Ascending aorta (tissue), 2 donors: ENCODE results near the gene SEZ6. TPM values are rescaled to one million over a fixed set of nuclear protein-coding genes. Genes with fewer than 3 reads are reported as not detected.

ENCODE experiments used
- DNase-seq, 2 donors: peaks; one replicate each; pipeline ENCODE4 v3.0.0-alpha.2; 2019; ENCODE audit warnings: low spot score in 2 of 2
- H3K27ac ChIP-seq, 2 donors: fragments of 200-600 bp; sonication (generic); one replicate each; pipeline ENCODE4 v1.5.1; 2016 to 2017; ENCODE audit warnings: mild to moderate bottlenecking in 1 of 2
- H3K27me3 ChIP-seq: fragments of 200-600 bp; sonication (generic); one replicate; pipeline ENCODE4 v1.5.1; 2017
- H3K36me3 ChIP-seq, 2 donors: fragments of 200-600 bp; sonication (generic); one replicate each; pipeline ENCODE4 v1.5.1; 2016
- H3K4me1 ChIP-seq, 2 donors: fragments of 200-600 bp; sonication (generic); one replicate each; pipeline ENCODE4 v1.5.1; 2016 to 2017; ENCODE audit warnings: mild to moderate bottlenecking in 1 of 2
- H3K4me3 ChIP-seq, 2 donors: fragments of 200-600 bp; sonication (generic); one replicate each; pipeline ENCODE4 v1.5.1; 2016 to 2017; ENCODE audit warnings: mild to moderate bottlenecking in 1 of 2
- H3K9me3 ChIP-seq, 2 donors: fragments of 200-600 bp; sonication (generic); one replicate each; pipeline ENCODE4 v1.5.1; 2016
- CTCF ChIP-seq, 3 experiments: fragments of 200-600 bp in 2 of 3; fragments of 450-650 bp in 1 of 3; sonication (generic) in 2 of 3; IDR thresholded peaks; one replicate each; pipeline ENCODE4 v1.5.1; 2016 to 2019; ENCODE audit warnings: antibody characterized with exemption in 3 of 3, mild to moderate bottlenecking in 1 of 3, moderate library complexity in 1 of 3
- intact Hi-C: fragments of 100-400 bp; cut with DNase I; formaldehyde crosslinking; loops from one replicate; pipeline ENCODE4 v1.15.1; 2023
- total RNA-seq: library from RNA; depleted of rRNA; stranded (reverse); fragments of >200 nt; gene quantifications from one replicate; pipeline ENCODE4 v1.1.0, GENCODE V29; 2016

The SEZ6 gene
- total RNA-seq, 1 donor from 2014 or later, result not detected

GRCh38 chr17:28906706-28907438, 99.0 kb downstream of the SEZ6 start:
- no peak for DNase-seq
- peaks cover 3 to 17% of the 10 kb centered on the region in 2 donors for H3K4me1 ChIP-seq
- H3K36me3 ChIP-seq, result peaks cover 52 to 57% of the 10 kb centered on the region in 2 donors
- H3K27ac ChIP-seq, result no peak overlapping the region
- no peak for TF ChIP-seq CTCF (IDR thresholded peaks at IDR 0.05)
- intact Hi-C loops, result loop anchor here (1.0 kb wide), 1 partner anchor 36 kb away; no protein-coding TSS in a partner anchor
- H3K27me3 ChIP-seq, result no peaks in the 10 kb centered on the region
- no peaks in the 10 kb centered on the region for H3K9me3 ChIP-seq
- no peak overlapping the region for H3K4me3 ChIP-seq

- Histone ChIP-seq H3K9me3 (no peaks in the 10 kb centered on the region), H3K27ac (no peak overlapping the region), H3K27me3 (no peaks in the 10 kb centered on the region), H3K4me1 (peaks cover 3 to 17% of the 10 kb centered on the region in 2 donors), H3K36me3 (peaks cover 46 to 52% of the 10 kb centered on the region in 2 donors), H3K4me3 (no peak overlapping the region)
- intact Hi-C loops, result no loop called here
- TF ChIP-seq CTCF (IDR thresholded peaks at IDR 0.05), result no peak
- DNase-seq, result peak in 1 of 2 donors; percentile 61
These were observed 99.6 kb downstream of the SEZ6 start for GRCh38 chr17:28906276-28906675.

Other genes starting within 250 kb of the SEZ6 start
- gene FAM222B, start 163.2 kb downstream of the SEZ6 start, total RNA-seq, result 30.7 TPM
- 5.7 TPM for gene ERAL1, start 151.0 kb downstream of the SEZ6 start, total RNA-seq
- gene FLOT2, start 108.3 kb downstream of the SEZ6 start, total RNA-seq, result 72.4 TPM
- 16.5 TPM for gene DHRS13, start 103.0 kb downstream of the SEZ6 start, total RNA-seq
- 35.0 TPM for gene PHF12, start 54.5 kb downstream of the SEZ6 start, total RNA-seq
- not detected for gene PIPOX, start 37.1 kb upstream of the SEZ6 start, total RNA-seq
- 185 TPM for gene MYO18A, start 174.4 kb upstream of the SEZ6 start, total RNA-seq
- not detected for gene CRYBA1, start 240.8 kb upstream of the SEZ6 start, total RNA-seq